Measurements from ENCODE around the gene PRDM5. TPM values are rescaled to one million over a fixed set of nuclear protein-coding genes. Genes with fewer than 3 reads are reported as not detected.

PRDM5 gene
- total and polyA plus RNA-seq, 2 of the 13 experiments (the other 11 are each of a cell fraction or from before 2014, with no cell fraction given) = not detected

DNA sequence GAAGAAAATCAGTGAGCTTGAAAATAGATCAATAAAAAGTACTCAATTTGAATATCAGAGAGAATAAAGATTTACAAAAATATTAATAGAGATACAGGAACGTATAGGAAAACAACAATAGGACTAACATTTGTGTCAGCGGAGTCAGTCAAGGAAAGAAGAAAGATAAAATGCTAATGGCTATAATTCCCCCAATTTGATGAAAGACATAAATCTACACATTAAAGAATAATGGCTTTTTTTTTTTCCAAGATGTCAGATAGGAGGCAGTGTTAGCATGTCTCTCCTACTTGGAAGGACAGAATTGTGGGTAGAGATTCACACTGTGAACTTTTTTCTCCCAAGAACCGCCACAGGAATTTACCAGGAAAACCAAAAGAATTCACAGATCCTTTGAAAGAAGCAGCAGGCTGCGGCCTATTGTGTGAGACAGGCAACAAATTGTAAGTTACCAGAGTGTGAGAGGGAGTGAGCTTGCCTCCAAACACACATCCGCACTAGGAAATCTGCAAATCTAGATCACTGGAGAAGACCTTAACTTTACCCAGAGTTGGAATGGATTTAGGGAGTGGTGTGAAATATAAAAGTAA is 249.9 kb downstream of the PRDM5 start (continued):
- TF ChIP-seq, protein P1, sequence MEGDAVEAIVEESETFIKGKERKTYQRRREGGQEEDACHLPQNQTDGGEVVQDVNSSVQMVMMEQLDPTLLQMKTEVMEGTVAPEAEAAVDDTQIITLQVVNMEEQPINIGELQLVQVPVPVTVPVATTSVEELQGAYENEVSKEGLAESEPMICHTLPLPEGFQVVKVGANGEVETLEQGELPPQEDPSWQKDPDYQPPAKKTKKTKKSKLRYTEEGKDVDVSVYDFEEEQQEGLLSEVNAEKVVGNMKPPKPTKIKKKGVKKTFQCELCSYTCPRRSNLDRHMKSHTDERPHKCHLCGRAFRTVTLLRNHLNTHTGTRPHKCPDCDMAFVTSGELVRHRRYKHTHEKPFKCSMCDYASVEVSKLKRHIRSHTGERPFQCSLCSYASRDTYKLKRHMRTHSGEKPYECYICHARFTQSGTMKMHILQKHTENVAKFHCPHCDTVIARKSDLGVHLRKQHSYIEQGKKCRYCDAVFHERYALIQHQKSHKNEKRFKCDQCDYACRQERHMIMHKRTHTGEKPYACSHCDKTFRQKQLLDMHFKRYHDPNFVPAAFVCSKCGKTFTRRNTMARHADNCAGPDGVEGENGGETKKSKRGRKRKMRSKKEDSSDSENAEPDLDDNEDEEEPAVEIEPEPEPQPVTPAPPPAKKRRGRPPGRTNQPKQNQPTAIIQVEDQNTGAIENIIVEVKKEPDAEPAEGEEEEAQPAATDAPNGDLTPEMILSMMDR (CRISPR knock-in tag; IDR thresholded peaks at IDR 0.05) = no peak
- TF ChIP-seq ISL2 (CRISPR knock-in tag; IDR thresholded peaks at IDR 0.05) = no peak
- TF ChIP-seq PPARG (CRISPR knock-in tag; conservative IDR thresholded peaks at IDR 0.05) = no peak
- no peak for TF ChIP-seq ZNF747 (CRISPR knock-in tag; IDR thresholded peaks at IDR 0.05; ENCODE audit: borderline replicate concordance)
- TF ChIP-seq ZNF296 (CRISPR knock-in tag; conservative IDR thresholded peaks at IDR 0.05) = no peak
- TF ChIP-seq ZNF7 (CRISPR knock-in tag; IDR thresholded peaks at IDR 0.05) = no peak
- no peak for TF ChIP-seq TOPORS (CRISPR knock-in tag; IDR thresholded peaks at IDR 0.05)
- TF ChIP-seq CENPT (CRISPR knock-in tag; IDR thresholded peaks at IDR 0.05; ENCODE audit: low read depth) = no peak
- TF ChIP-seq CBFB (CRISPR knock-in tag; IDR thresholded peaks at IDR 0.05) = no peak
- TF ChIP-seq ZNF615 (CRISPR knock-in tag; IDR thresholded peaks at IDR 0.05; ENCODE audit: borderline replicate concordance) = no peak

DNA sequence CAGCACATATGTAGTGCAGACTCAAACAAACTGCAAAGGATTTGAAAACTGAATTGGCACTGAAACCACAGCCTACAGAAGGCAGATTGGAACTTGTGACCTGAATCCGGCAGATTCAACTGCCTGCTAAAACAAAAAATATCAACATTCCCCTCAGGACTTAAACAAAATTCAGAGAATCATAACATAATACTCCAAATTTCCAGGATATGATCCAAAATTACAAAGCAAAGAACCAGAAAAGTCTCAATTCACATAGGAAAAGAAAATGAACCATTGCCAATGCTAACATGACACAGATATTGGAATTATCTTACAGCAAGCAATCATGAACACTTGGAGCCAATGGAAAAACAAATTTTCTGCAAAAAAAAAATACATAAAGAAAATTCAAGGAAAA is 250.4 kb downstream of the PRDM5 start:
- no peaks in the 10 kb centered on the region for H3K36me3 ChIP-seq (replicated peaks in 1 of 2; ENCODE audit: control insufficient read depth in 1 of 2, insufficient read depth in 2 of 2, low read length in 2 of 2)
- 0% methylated on average over 1 of the region's 1 CpG for WGBS (ENCODE audit: low lambda C conversion rate)
- TF ChIP-seq, protein P2, sequence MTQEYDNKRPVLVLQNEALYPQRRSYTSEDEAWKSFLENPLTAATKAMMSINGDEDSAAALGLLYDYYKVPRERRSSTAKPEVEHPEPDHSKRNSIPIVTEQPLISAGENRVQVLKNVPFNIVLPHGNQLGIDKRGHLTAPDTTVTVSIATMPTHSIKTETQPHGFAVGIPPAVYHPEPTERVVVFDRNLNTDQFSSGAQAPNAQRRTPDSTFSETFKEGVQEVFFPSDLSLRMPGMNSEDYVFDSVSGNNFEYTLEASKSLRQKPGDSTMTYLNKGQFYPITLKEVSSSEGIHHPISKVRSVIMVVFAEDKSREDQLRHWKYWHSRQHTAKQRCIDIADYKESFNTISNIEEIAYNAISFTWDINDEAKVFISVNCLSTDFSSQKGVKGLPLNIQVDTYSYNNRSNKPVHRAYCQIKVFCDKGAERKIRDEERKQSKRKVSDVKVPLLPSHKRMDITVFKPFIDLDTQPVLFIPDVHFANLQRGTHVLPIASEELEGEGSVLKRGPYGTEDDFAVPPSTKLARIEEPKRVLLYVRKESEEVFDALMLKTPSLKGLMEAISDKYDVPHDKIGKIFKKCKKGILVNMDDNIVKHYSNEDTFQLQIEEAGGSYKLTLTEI (CRISPR knock-in tag; conservative IDR thresholded peaks at IDR 0.05) = no peak
- TF ChIP-seq, protein P3, sequence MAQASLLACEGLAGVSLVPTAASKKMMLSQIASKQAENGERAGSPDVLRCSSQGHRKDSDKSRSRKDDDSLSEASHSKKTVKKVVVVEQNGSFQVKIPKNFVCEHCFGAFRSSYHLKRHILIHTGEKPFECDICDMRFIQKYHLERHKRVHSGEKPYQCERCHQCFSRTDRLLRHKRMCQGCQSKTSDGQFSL (CRISPR knock-in tag; IDR thresholded peaks at IDR 0.05) = no peak
- TF ChIP-seq, protein P4, sequence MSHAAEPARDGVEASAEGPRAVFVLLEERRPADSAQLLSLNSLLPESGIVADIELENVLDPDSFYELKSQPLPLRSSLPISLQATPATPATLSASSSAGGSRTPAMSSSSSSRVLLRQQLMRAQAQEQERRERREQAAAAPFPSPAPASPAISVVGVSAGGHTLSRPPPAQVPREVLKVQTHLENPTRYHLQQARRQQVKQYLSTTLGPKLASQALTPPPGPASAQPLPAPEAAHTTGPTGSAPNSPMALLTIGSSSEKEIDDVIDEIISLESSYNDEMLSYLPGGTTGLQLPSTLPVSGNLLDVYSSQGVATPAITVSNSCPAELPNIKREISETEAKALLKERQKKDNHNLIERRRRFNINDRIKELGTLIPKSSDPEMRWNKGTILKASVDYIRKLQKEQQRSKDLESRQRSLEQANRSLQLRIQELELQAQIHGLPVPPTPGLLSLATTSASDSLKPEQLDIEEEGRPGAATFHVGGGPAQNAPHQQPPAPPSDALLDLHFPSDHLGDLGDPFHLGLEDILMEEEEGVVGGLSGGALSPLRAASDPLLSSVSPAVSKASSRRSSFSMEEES (CRISPR knock-in tag; IDR thresholded peaks at IDR 0.05) = no peak
- no peak for TF ChIP-seq ZNF850 (CRISPR knock-in tag; conservative IDR thresholded peaks at IDR 0.05)
- TF ChIP-seq, protein P5, sequence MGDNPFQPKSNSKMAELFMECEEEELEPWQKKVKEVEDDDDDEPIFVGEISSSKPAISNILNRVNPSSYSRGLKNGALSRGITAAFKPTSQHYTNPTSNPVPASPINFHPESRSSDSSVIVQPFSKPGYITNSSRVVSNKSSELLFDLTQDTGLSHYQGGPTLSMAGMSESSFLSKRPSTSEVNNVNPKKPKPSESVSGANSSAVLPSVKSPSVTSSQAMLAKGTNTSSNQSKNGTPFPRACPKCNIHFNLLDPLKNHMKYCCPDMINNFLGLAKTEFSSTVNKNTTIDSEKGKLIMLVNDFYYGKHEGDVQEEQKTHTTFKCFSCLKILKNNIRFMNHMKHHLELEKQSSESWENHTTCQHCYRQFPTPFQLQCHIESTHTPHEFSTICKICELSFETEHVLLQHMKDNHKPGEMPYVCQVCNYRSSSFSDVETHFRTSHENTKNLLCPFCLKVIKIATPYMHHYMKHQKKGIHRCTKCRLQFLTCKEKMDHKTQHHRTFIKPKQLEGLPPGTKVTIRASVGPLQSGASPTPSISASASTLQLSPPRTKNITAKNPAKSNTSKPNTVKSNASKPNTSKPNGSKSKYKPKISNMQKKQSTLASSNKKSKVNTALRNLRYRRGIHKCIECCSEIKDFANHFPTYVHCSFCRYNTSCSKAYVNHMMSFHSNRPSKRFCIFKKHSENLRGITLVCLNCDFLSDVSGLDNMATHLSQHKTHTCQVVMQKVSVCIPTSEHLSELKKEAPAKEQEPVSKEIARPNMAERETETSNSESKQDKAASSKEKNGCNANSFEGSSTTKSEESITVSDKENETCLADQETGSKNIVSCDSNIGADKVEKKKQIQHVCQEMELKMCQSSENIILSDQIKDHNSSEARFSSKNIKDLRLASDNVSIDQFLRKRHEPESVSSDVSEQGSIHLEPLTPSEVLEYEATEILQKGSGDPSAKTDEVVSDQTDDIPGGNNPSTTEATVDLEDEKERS (CRISPR knock-in tag; IDR thresholded peaks at IDR 0.05) = no peak

More for the DNA sequence above, 250.4 kb downstream of the PRDM5 start:
- no peak for ATAC-seq
- H3K9me3 ChIP-seq (ENCODE audit: low read length) = peaks cover 15% of the 10 kb centered on the region; the same call in 1 of the 2 replicates
- FAIRE-seq = no peak
- no peaks in the 10 kb centered on the region for H3K79me2 ChIP-seq (ENCODE audit: insufficient read depth, low read length)
- H4K20me1 ChIP-seq (ENCODE audit: insufficient read depth, low read length) = no peaks in the 10 kb centered on the region
- DNase-seq (ENCODE audit: low spot score) = no peak
- ChIA-PET CTCF (ENCODE audit: low intra/inter-chr PET ratio, low total read pairs) (no interaction called here), POLR2A (no interaction called here)
- H3K27ac ChIP-seq (ENCODE audit: extremely low read length, insufficient read depth, low read length) = no peak overlapping the region
- no peak overlapping the region for H3K4me3 ChIP-seq (replicated peaks in 1 of 3; ENCODE audit: insufficient read depth in 1 of 3, low read depth in 2 of 3, low read length in 3 of 3)
- H3K4me1 ChIP-seq (ENCODE audit: insufficient read depth, low read length) = no peaks in the 10 kb centered on the region
- H3K4me2 ChIP-seq (ENCODE audit: low read depth, low read length) = no peak overlapping the region
- intact Hi-C loops (cut with micrococcal nuclease; ENCODE audit: unreplicated experiment) = no loop called here
- BruUV-seq (replicated peaks) = no TSS peak
- no peaks in the 10 kb centered on the region for H3K27me3 ChIP-seq (ENCODE audit: control insufficient read depth in 1 of 2, insufficient read depth in 2 of 2, low read length in 2 of 2)
- no peak overlapping the region for H2AFZ ChIP-seq (ENCODE audit: low read length)
- in situ Hi-C loops (cut with HindIII; ENCODE audit: extremely low pct_ligation_motif_present, low pct_unique_long_range_greater_than_20kb) = no loop called here
- no peak overlapping the region for H3K9ac ChIP-seq (ENCODE audit: insufficient read depth, low read depth, low read length)
